ENCODE data around the gene ROS1. TPM values are rescaled to one million over a fixed set of nuclear protein-coding genes. Genes with fewer than 3 reads are reported as not detected.

Gene ROS1
- total RNA-seq, 1 experiment from 2014 or later = not detected

Other genes starting within 250 kb of the ROS1 start
- 0.05 TPM in 1 of 2 replicates, not detected in the other for gene VGLL2, start 160.4 kb downstream of the ROS1 start, total RNA-seq (2014; rRNA removed; shearing (Covaris generic))
- 39.6 and 59.1 TPM in 2 replicates for gene DCBLD1, start 56.7 kb upstream of the ROS1 start, total RNA-seq (2014; rRNA removed; shearing (Covaris generic))
- gene GOPC, start 176.6 kb upstream of the ROS1 start, total RNA-seq (2014; rRNA removed; shearing (Covaris generic)) = 50.2 and 54.2 TPM in 2 replicates
- 13.7 and 17.8 TPM in 2 replicates for gene NUS1, start 249.5 kb upstream of the ROS1 start, total RNA-seq (2014; rRNA removed; shearing (Covaris generic))